ENCODE data around the gene GPC3. TPM values are rescaled to one million over a fixed set of nuclear protein-coding genes. Genes with fewer than 3 reads are reported as not detected.
A peak's percentile ranks its signal among the peaks of the same experiment; 100 is the strongest.

Gene GPC3
- total RNA-seq, 1 donor from 2014 or later: 30.4 TPM

- no peak for TF ChIP-seq CTCF (conservative IDR thresholded peaks at IDR 0.05)
- Mint-ChIP-seq H3K4me1 (peaks cover 33% of the 10 kb centered on the region), H3K27me3 (ENCODE audit: low read depth) (peaks cover 48% of the 10 kb centered on the region), H3K4me3 (peak overlapping the region; percentile 63), H3K27ac (ENCODE audit: unreplicated experiment) (no peak overlapping the region), H3K36me3 (ENCODE audit: low read depth) (no peaks in the 10 kb centered on the region), H3K9me3 (no peaks in the 10 kb centered on the region)
- no peak for DNase-seq (ENCODE audit: low read depth, low spot score)
Measured at GRCh38 chrX:133981924-133982323, 3.5 kb downstream of the GPC3 start.

GRCh38 chrX:133980832-133981588, 4.4 kb downstream of the GPC3 start:
- no peak for DNase-seq (ENCODE audit: low read depth, low spot score)
- Mint-ChIP-seq H3K27ac (ENCODE audit: unreplicated experiment) (no peak overlapping the region), H3K4me3 (no peak overlapping the region), H3K9me3 (no peaks in the 10 kb centered on the region), H3K27me3 (ENCODE audit: low read depth) (peaks cover 43% of the 10 kb centered on the region), H3K36me3 (ENCODE audit: low read depth) (no peaks in the 10 kb centered on the region), H3K4me1 (peaks cover 30% of the 10 kb centered on the region)
- no peak for TF ChIP-seq CTCF (conservative IDR thresholded peaks at IDR 0.05)

GRCh38 chrX:133980406-133980805, 5.0 kb downstream of the GPC3 start:
- no peak for TF ChIP-seq CTCF (conservative IDR thresholded peaks at IDR 0.05)
- no peaks in the 10 kb centered on the region for H3K9me3 Mint-ChIP-seq
- H3K27me3 Mint-ChIP-seq (ENCODE audit: low read depth): peaks cover 40% of the 10 kb centered on the region
- H3K27ac Mint-ChIP-seq (ENCODE audit: unreplicated experiment): no peak overlapping the region
- H3K4me1 Mint-ChIP-seq: peaks cover 28% of the 10 kb centered on the region
- DNase-seq (ENCODE audit: low read depth, low spot score): no peak
- no peak overlapping the region for H3K4me3 Mint-ChIP-seq
- no peaks in the 10 kb centered on the region for H3K36me3 Mint-ChIP-seq (ENCODE audit: low read depth)

GRCh38 chrX:133979641-133980230, 5.7 kb downstream of the GPC3 start:
- H3K4me1 Mint-ChIP-seq: peaks cover 28% of the 10 kb centered on the region
- H3K4me3 Mint-ChIP-seq: no peak overlapping the region
- TF ChIP-seq CTCF (conservative IDR thresholded peaks at IDR 0.05): no peak
- H3K27me3 Mint-ChIP-seq (ENCODE audit: low read depth): peaks cover 39% of the 10 kb centered on the region
- H3K36me3 Mint-ChIP-seq (ENCODE audit: low read depth): no peaks in the 10 kb centered on the region
- DNase-seq (ENCODE audit: low read depth, low spot score): no peak
- H3K9me3 Mint-ChIP-seq: no peaks in the 10 kb centered on the region
- no peak overlapping the region for H3K27ac Mint-ChIP-seq (ENCODE audit: unreplicated experiment)

GRCh38 chrX:133973704-133974103, 11.7 kb downstream of the GPC3 start:
- Mint-ChIP-seq H3K27ac (ENCODE audit: unreplicated experiment) (no peak overlapping the region), H3K4me3 (no peak overlapping the region)

More at GRCh38 chrX:133973704-133974103, 11.7 kb downstream of the GPC3 start:
- no peak for DNase-seq (ENCODE audit: low read depth, low spot score)
- Mint-ChIP-seq H3K9me3 (no peaks in the 10 kb centered on the region), H3K27me3 (ENCODE audit: low read depth) (peaks cover 5% of the 10 kb centered on the region), H3K4me1 (peaks cover 20% of the 10 kb centered on the region), H3K36me3 (ENCODE audit: low read depth) (no peaks in the 10 kb centered on the region)
- TF ChIP-seq CTCF (conservative IDR thresholded peaks at IDR 0.05): no peak
